ENCODE data around the gene DNAJC16.

DNAJC16 gene

DNA sequence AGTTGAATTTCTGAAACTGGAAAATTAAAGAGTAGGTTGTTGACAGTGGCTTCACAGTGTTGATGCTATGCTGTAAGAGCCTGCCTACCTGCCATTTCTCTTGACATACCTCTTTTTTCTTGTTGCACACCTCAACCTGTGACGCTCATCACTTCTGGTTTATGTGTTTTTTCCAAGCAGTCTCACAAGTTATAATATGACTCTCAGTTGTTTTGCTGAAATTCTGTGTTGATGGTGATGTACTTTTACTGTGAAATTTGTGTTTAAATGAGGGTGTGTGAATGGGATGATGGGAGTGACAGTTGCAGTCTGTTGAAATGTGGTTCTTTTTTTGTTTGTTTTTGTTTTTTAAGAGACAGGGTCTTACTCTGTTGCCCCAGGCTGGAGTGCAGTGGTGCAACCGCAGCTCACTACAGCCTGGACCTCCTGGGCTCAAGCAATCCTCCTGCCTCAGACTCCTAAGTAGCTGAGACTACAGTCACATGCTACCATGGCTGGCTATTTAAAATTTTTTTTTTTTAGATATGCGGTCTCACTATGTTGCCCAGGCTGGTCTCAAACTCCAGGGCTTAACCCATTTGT is 97.6 kb downstream of the DNAJC16 start:
- no peak for DNase-seq

- no peak for DNase-seq
Measured at GRCh38 chr1:15625056-15625917, 98.6 kb downstream of the DNAJC16 start.
